GM12878 (cell line): Measurements from ENCODE around the gene BMP8B. TPM values are rescaled to one million over a fixed set of nuclear protein-coding genes. Genes with fewer than 3 reads are reported as not detected.

ENCODE experiments used
- ATAC-seq: fragments of 200-7000 bp; cut with Tn5 transposase; 3 replicates; pipeline ENCODE4 v1.9.1; 2020; ENCODE audit warnings: mild to moderate bottlenecking, moderate library complexity
- BruUV-seq: library from RNA; stranded (reverse); fragments of 400-500 nt; replicated peaks from 2 replicates; lab custom pipeline; 2021; lab: Mats Ljungman, UMichigan
- CTCF ChIA-PET: fragments of 300-600 bp; sonication (Branson Sonifier 250); formaldehyde crosslinking; extraction: SDS; loops from one replicate; lab custom pipeline; 2021; ENCODE audit warnings: inconsistent platforms; lab: Yijun Ruan, JAX
- POLR2A ChIA-PET: fragments of 350-600 bp; formaldehyde crosslinking; extraction: SDS; loops from one replicate; lab custom pipeline; 2021; ENCODE audit warnings: inconsistent platforms; lab: Charles Lee
- RAD21 ChIA-PET: fragments of 300-600 bp; sonication (Branson Sonifier 250); formaldehyde crosslinking; loops from one replicate; lab custom pipeline; 2023; ENCODE audit warnings: antibody characterized with exemption; ENCODE audit not compliant: unreplicated experiment; lab: Charles Lee
- SMC1A ChIA-PET: fragments of 300-600 bp; sonication (Branson Sonifier 250); formaldehyde crosslinking; loops from one replicate; lab custom pipeline; 2023; ENCODE audit not compliant: unreplicated experiment, uncharacterized antibody; lab: Charles Lee
- DNase-seq: peaks from one replicate; pipeline ENCODE4 v3.0.0-alpha.2; 2011; ENCODE audit warnings: low read depth, low spot score
- FAIRE-seq: peaks from 3 replicates; lab custom pipeline; 2011; peaks lifted over from hg19 to GRCh38; lab: Jason Lieb, UNC
- H2AFZ ChIP-seq: 2 replicates; pipeline ENCODE4 v1.6.0; 2011; ENCODE audit warnings: low read depth, low read length, control low read depth; ENCODE audit not compliant: control insufficient read depth
- H3K27ac ChIP-seq: 2 replicates; pipeline ENCODE4 v1.5.1; 2011; ENCODE audit warnings: control low read depth; ENCODE audit not compliant: control insufficient read depth, insufficient read depth
- H3K27me3 ChIP-seq, 2 experiments: replicated peaks in 1 of 2; 2 replicates each; pipeline versions ENCODE4 v1.6.0 to v1.6.1; 2011; ENCODE audit warnings: low read length in 1 of 2; ENCODE audit not compliant: control insufficient read depth in 2 of 2, insufficient read depth in 2 of 2
- H3K36me3 ChIP-seq, 2 experiments: 2 replicates each; pipeline ENCODE4 v1.5.1; 2011; ENCODE audit warnings: low read length in 1 of 2; ENCODE audit not compliant: control insufficient read depth in 2 of 2, insufficient read depth in 2 of 2
- H3K4me1 ChIP-seq: 2 replicates; pipeline ENCODE4 v1.6.1; 2011; ENCODE audit warnings: mild to moderate bottlenecking, low read length, moderate library complexity, mixed read lengths; ENCODE audit not compliant: control insufficient read depth, insufficient read depth
- H3K4me2 ChIP-seq: 2 replicates; pipeline ENCODE4 v1.6.0; 2011; ENCODE audit warnings: control low read depth; ENCODE audit not compliant: control insufficient read depth, insufficient read depth
- H3K4me3 ChIP-seq: fragments of 200-600 bp; sonication (generic); 2 replicates; pipeline ENCODE4 v1.5.1; 2016
- H3K79me2 ChIP-seq: 2 replicates; pipeline ENCODE4 v1.6.0; 2011; ENCODE audit warnings: low read length; ENCODE audit not compliant: control insufficient read depth, insufficient read depth
- H3K9ac ChIP-seq: 2 replicates; pipeline ENCODE4 v1.8.0; 2011; ENCODE audit warnings: low read length, control low read depth, mixed read lengths; ENCODE audit not compliant: control insufficient read depth, insufficient read depth
- H3K9me3 ChIP-seq: replicated peaks from 3 replicates; pipeline ENCODE4 v1.5.1; 2011; ENCODE audit warnings: mild to moderate bottlenecking, low read length; ENCODE audit not compliant: control insufficient read depth, insufficient read depth
- H4K20me1 ChIP-seq: 2 replicates; pipeline ENCODE4 v1.6.0; 2011; ENCODE audit not compliant: control insufficient read depth, insufficient read depth
- ATF2 ChIP-seq: IDR thresholded peaks from 2 replicates; pipeline ENCODE4 v1.6.1; 2012; ENCODE audit warnings: low read length, inconsistent platforms
- CTCF ChIP-seq, 3 experiments: IDR thresholded peaks in 2 of 3; conservative IDR thresholded peaks in 1 of 3; 2 replicates each; pipeline ENCODE4 v1.5.1; 2011; ENCODE audit warnings: low read depth in 3 of 3, low read length in 3 of 3, mild to moderate bottlenecking in 3 of 3, control low read depth in 2 of 3, moderate library complexity in 2 of 3, inconsistent platforms in 1 of 3, mixed read lengths in 1 of 3; ENCODE audit not compliant: control insufficient read depth in 2 of 3, insufficient read depth in 1 of 3; ENCODE audit errors: extremely low read depth in 1 of 3
- GATAD2B ChIP-seq: fragments of 450-650 bp; conservative IDR thresholded peaks from 2 replicates; pipeline ENCODE4 v1.6.1; 2017; ENCODE audit warnings: low read depth, mild to moderate bottlenecking, moderate library complexity
- KAT2A ChIP-seq: conservative IDR thresholded peaks from 2 replicates; pipeline ENCODE4 v1.6.1; 2011; ENCODE audit warnings: low read depth, low read length; ENCODE audit not compliant: control insufficient read depth
- MEF2B ChIP-seq: fragments of 450-650 bp; IDR thresholded peaks from 2 replicates; pipeline ENCODE4 v1.6.1; 2018; ENCODE audit warnings: mild to moderate bottlenecking, moderate library complexity; ENCODE audit not compliant: partially characterized antibody, poor library complexity, severe bottlenecking
- NR2F1 ChIP-seq: fragments of 450-650 bp; conservative IDR thresholded peaks from 2 replicates; pipeline ENCODE4 v1.6.1; 2017; ENCODE audit warnings: mild to moderate bottlenecking
- REST ChIP-seq: IDR thresholded peaks from 2 replicates; pipeline ENCODE4 v1.6.1; 2012; ENCODE audit warnings: mild to moderate bottlenecking, low read depth, low read length
- SMAD5 ChIP-seq: IDR thresholded peaks from 2 replicates; pipeline ENCODE4 v1.6.1; 2016; ENCODE audit warnings: antibody characterized with exemption, low read depth
- SMARCA5 ChIP-seq: fragments of 450-650 bp; IDR thresholded peaks from 2 replicates; pipeline ENCODE4 v1.6.1; 2017; ENCODE audit warnings: mild to moderate bottlenecking
- USF2 ChIP-seq: IDR thresholded peaks from 2 replicates; pipeline ENCODE4 v1.6.1; 2011; ENCODE audit warnings: low read depth, low read length, improper control_type of control experiment, borderline replicate concordance
- ZBTB33 ChIP-seq: fragments of 450-650 bp; IDR thresholded peaks from 2 replicates; pipeline ENCODE4 v1.6.1; 2017; ENCODE audit warnings: mild to moderate bottlenecking
- WGBS: methylation state at CpG from one replicate; pipeline ENCODE4 v1.1.6; 2016; ENCODE audit warnings: low lambda C conversion rate; ENCODE audit not compliant: insufficient replicate concordance, insufficient coverage; ENCODE audit errors: missing lambda C conversion rate; 5-methylcytosine and 5-hydroxymethylcytosine counted together
- in situ Hi-C: fragments of 300-500 bp; cut with MboI; formaldehyde crosslinking; loops from 9 replicates; pipeline ENCODE4 v1.14.3; 2018; ENCODE audit warnings: mixed read lengths
- intact Hi-C: fragments of 100-400 bp; cut with micrococcal nuclease; formaldehyde crosslinking; loops from one replicate; pipeline ENCODE4 v1.14.2; 2022; ENCODE audit not compliant: unreplicated experiment
- polyA plus RNA-seq, 11 experiments: library from polyadenylated mRNA; depleted of rRNA in 4 of 11; unstranded in 6 of 11; stranded (reverse) in 5 of 11; fragments of >200 nt; fragmentation: Nextera tagmentation in 4 of 11; fragmentation: Illumina TruSeq in 1 of 11; extraction: Ambion mirVana in 4 of 11; extraction: Trizol in 1 of 11; gene quantifications; 1 replicate in 1 of 11; 2 replicates in 10 of 11; pipeline versions ENCODE4 v1.2.1 to v1.2.3, GENCODE V29; 2011 to 2016; ENCODE audit warnings: inconsistent platforms in 2 of 11, missing spikeins in 2 of 11, low read depth in 1 of 11
- total RNA-seq, 4 experiments: library from RNA; depleted of rRNA in 3 of 4; stranded (reverse); fragments of >200 nt in 3 of 4; fragmentation: Illumina TruSeq in 1 of 4; extraction: Trizol in 1 of 4; gene quantifications; 2 replicates each; pipeline versions ENCODE4 v1.2.1 to v1.2.3, GENCODE V29; 2013 to 2021

Gene BMP8B
- total and polyA plus RNA-seq, 10 of the 15 experiments (the other 5 are each of a cell fraction or from before 2014, with no cell fraction given) = 0.09 to 1.2 (median 0.52) TPM

- FAIRE-seq = no peak
- POLR2A ChIA-PET = interaction anchor here (1.5 kb wide), 1 partner anchor 9 kb away, joined by 3 read pairs; no protein-coding TSS in a partner anchor
- H3K27ac ChIP-seq = peak overlapping the region; percentile 53; the same call in 1 of the 2 replicates
- TF ChIP-seq SMARCA5 (peak; percentile 52; the same call in 1 of the 2 replicates), REST (no peak), GATAD2B (peak; percentile 24; the same call in 1 of the 2 replicates), MEF2B (no peak), SMAD5 (no peak), NR2F1 (peak; percentile 95), CTCF (IDR thresholded peaks at IDR 0.05 in 2 of 3, conservative IDR thresholded peaks at IDR 0.05 in 1 of 3; ENCODE audit: control insufficient read depth in 2 of 3, extremely low read depth in 1 of 3, insufficient read depth in 1 of 3, low read depth in 3 of 3, low read length in 3 of 3) (peak; percentile 65 to 88 (median 81)), KAT2A (no peak), USF2 (no peak), ATF2 (no peak), ZBTB33 (no peak)
These were observed 11.3 kb upstream of the BMP8B start for GRCh38 chr1:39799770-39800470.

More at GRCh38 chr1:39799770-39800470, 11.3 kb upstream of the BMP8B start:
- no peaks in the 10 kb centered on the region for H4K20me1 ChIP-seq
- ATAC-seq (peak; percentile 85), DNase-seq (no peak)
- ChIA-PET SMC1A (interaction anchor here (0.6 to 2.4 kb wide), 12 partner anchors 16 to 194 kb away, joined by 3 to 5 read pairs (median 3); partner anchors contain the start of gene PPIE), RAD21 (interaction anchor here (0.6 to 3.4 kb wide), 7 partner anchors 11 to 405 kb away, joined by 3 to 9 read pairs (median 4); partner anchors contain the start of genes BMP8B and PPIE), CTCF (interaction anchor here (0.6 to 5.2 kb wide), 37 partner anchors 10 to 279 kb away, joined by 3 to 39 read pairs (median 4); partner anchors contain the start of genes NT5C1A and PPIE)
- 1% methylated on average over 8 of the region's 8 CpGs for WGBS
- peaks cover 6% of the 10 kb centered on the region for H3K4me1 ChIP-seq
- no peaks in the 10 kb centered on the region for H3K79me2 ChIP-seq
- no peak overlapping the region for H3K9ac ChIP-seq
- intact Hi-C loops = loop anchor here (1.0 to 5.0 kb wide), 2 partner anchors 98 to 193 kb away; no protein-coding TSS in a partner anchor
- no peaks in the 10 kb centered on the region for H3K27me3 ChIP-seq
- H3K9me3 ChIP-seq = no peaks in the 10 kb centered on the region
- peak overlapping the region; percentile 44; the same call in 1 of the 2 replicates for H3K4me2 ChIP-seq
- BruUV-seq = TSS peak; percentile 53
- no peak overlapping the region for H3K4me3 ChIP-seq
- in situ Hi-C loops = no loop called here
- no peaks in the 10 kb centered on the region for H3K36me3 ChIP-seq
- peak overlapping the region; percentile 81 for H2AFZ ChIP-seq
